ENCODE measurements around the gene IGF2.

DNA sequence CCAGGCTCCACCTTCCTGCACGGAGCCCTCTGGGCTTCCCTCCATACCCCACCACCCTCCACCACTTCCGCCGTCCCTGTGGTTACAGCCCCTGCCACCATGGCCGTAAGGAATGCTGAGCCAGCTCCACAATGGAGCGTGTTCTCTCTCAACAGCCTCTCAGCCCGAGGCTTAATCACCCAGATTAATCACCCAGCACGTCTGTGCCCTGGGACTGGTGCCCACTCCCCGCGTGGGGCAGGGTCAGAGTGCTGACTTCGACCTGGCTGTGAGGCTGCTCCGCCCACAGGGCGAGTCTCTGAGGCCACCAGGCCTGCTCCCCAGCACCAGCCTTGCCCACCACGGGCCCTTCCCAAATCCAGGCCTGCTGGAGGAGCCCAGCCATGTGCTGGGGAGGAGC, 36.5 kb upstream of the IGF2 start:
- TF ChIP-seq, protein P1, sequence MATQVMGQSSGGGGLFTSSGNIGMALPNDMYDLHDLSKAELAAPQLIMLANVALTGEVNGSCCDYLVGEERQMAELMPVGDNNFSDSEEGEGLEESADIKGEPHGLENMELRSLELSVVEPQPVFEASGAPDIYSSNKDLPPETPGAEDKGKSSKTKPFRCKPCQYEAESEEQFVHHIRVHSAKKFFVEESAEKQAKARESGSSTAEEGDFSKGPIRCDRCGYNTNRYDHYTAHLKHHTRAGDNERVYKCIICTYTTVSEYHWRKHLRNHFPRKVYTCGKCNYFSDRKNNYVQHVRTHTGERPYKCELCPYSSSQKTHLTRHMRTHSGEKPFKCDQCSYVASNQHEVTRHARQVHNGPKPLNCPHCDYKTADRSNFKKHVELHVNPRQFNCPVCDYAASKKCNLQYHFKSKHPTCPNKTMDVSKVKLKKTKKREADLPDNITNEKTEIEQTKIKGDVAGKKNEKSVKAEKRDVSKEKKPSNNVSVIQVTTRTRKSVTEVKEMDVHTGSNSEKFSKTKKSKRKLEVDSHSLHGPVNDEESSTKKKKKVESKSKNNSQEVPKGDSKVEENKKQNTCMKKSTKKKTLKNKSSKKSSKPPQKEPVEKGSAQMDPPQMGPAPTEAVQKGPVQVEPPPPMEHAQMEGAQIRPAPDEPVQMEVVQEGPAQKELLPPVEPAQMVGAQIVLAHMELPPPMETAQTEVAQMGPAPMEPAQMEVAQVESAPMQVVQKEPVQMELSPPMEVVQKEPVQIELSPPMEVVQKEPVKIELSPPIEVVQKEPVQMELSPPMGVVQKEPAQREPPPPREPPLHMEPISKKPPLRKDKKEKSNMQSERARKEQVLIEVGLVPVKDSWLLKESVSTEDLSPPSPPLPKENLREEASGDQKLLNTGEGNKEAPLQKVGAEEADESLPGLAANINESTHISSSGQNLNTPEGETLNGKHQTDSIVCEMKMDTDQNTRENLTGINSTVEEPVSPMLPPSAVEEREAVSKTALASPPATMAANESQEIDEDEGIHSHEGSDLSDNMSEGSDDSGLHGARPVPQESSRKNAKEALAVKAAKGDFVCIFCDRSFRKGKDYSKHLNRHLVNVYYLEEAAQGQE (IDR thresholded peaks at IDR 0.05; ENCODE audit: insufficient read depth in 1 of 2, low read depth in 2 of 2, low read length in 2 of 2), result no peak
- TF ChIP-seq SIN3A (IDR thresholded peaks at IDR 0.05; ENCODE audit: borderline replicate concordance, insufficient read depth, low read length) (no peak), POLR2AphosphoS5 (IDR thresholded peaks at IDR 0.05; ENCODE audit: low read depth, low read length) (no peak)
